SK-N-SH (cell line): ENCODE results near the gene TAS1R1. TPM values are rescaled to one million over a fixed set of nuclear protein-coding genes. Genes with fewer than 3 reads are reported as not detected.

Experiments used
- CTCF ChIA-PET: fragments of 300-600, 350-600 bp; formaldehyde crosslinking; extraction: SDS; loops from one replicate; lab custom pipeline; 2021; lab: Yijun Ruan, JAX
- POLR2A ChIA-PET: fragments of 350-600 bp; sonication (Branson Sonifier 250); formaldehyde crosslinking; extraction: SDS; loops from one replicate; lab custom pipeline; 2020; ENCODE audit warnings: antibody characterized with exemption, inconsistent platforms; lab: Yijun Ruan, JAX
- DNase-seq: peaks from one replicate; pipeline ENCODE4 v3.0.0; 2012
- H2AFZ ChIP-seq: fragments of 200-600 bp; sonication (generic); 2 replicates; pipeline ENCODE4 v1.8.1; 2016; ENCODE audit warnings: antibody characterized with exemption, mild to moderate bottlenecking, low read depth
- H3F3A ChIP-seq: fragments of 200-600 bp; sonication (generic); replicated peaks from 2 replicates; pipeline ENCODE3; 2016; ENCODE audit warnings: antibody characterized with exemption, mild to moderate bottlenecking; ENCODE audit not compliant: insufficient read depth
- H3K27ac ChIP-seq, 2 experiments: fragments of 200-500 bp in 1 of 2; fragments of 200-600 bp in 1 of 2; sonication (Bioruptor generic) in 1 of 2; sonication (generic), shearing (Covaris generic) in 1 of 2; 2 replicates each; pipeline versions ENCODE4 v1.5.1 to v1.6.1; 2014 to 2016; ENCODE audit warnings: low read depth in 2 of 2, inconsistent platforms in 1 of 2, low read length in 1 of 2, mild to moderate bottlenecking in 1 of 2, mixed read lengths in 1 of 2
- H3K27me3 ChIP-seq: fragments of 200-600 bp; sonication (generic), shearing (Covaris generic); 2 replicates; pipeline ENCODE4 v1.6.1; 2016; ENCODE audit warnings: mixed run types; ENCODE audit not compliant: insufficient read depth
- H3K36me3 ChIP-seq, 2 experiments: fragments of 200-500 bp in 1 of 2; fragments of 200-600 bp in 1 of 2; sonication (Bioruptor generic) in 1 of 2; sonication (generic) in 1 of 2; replicated peaks in 1 of 2; 2 replicates each; pipeline versions ENCODE3 to v1.5.1; 2014 to 2016; ENCODE audit warnings: low read length in 1 of 2, mild to moderate bottlenecking in 1 of 2; ENCODE audit not compliant: insufficient read depth in 2 of 2, control insufficient read depth in 1 of 2
- H3K4me1 ChIP-seq, 2 experiments: fragments of 200-500 bp in 1 of 2; fragments of 200-600 bp in 1 of 2; sonication (Bioruptor generic) in 1 of 2; sonication (generic), shearing (Covaris generic) in 1 of 2; 2 replicates each; pipeline versions ENCODE4 v1.5.1 to v1.6.1; 2014 to 2016; ENCODE audit warnings: low read depth in 1 of 2, low read length in 1 of 2, mixed run types in 1 of 2; ENCODE audit not compliant: insufficient read depth in 2 of 2, control insufficient read depth in 1 of 2
- H3K4me2 ChIP-seq: fragments of 200-600 bp; sonication (generic), shearing (Covaris generic); 2 replicates; pipeline ENCODE4 v1.6.1; 2017; ENCODE audit warnings: mixed run types
- H3K4me3 ChIP-seq, 2 experiments: fragments of 200-500 bp in 1 of 2; fragments of 200-600 bp in 1 of 2; sonication (Bioruptor generic) in 1 of 2; sonication (generic), shearing (Covaris generic) in 1 of 2; 2 replicates each; pipeline versions ENCODE4 v1.5.1 to v1.8.1; 2014 to 2016; ENCODE audit warnings: low read depth in 2 of 2, inconsistent platforms in 1 of 2, low read length in 1 of 2, mild to moderate bottlenecking in 1 of 2, mixed read lengths in 1 of 2, moderate library complexity in 1 of 2
- H3K79me2 ChIP-seq: fragments of 200-600 bp; sonication (generic); 2 replicates; pipeline ENCODE4 v1.8.1; 2017; ENCODE audit warnings: mild to moderate bottlenecking; ENCODE audit not compliant: insufficient read depth
- H3K9ac ChIP-seq: fragments of 200-600 bp; sonication (generic); 2 replicates; pipeline ENCODE4 v1.6.1; 2017; ENCODE audit warnings: mixed run types
- H3K9me2 ChIP-seq: fragments of 200-600 bp; sonication (generic); 2 replicates; pipeline ENCODE4 v1.6.1; 2017; ENCODE audit warnings: mixed run types
- H3K9me3 ChIP-seq: fragments of 200-600 bp; sonication (generic); 2 replicates; pipeline ENCODE4 v1.6.1; 2017; ENCODE audit warnings: mixed run types, mild to moderate bottlenecking, moderate library complexity
- H4K20me1 ChIP-seq: fragments of 200-600 bp; sonication (generic); 2 replicates; pipeline ENCODE4 v1.6.1; 2017; ENCODE audit warnings: mild to moderate bottlenecking, mixed run types; ENCODE audit not compliant: insufficient read depth
- EP300 ChIP-seq, 2 experiments: IDR thresholded peaks; 2 replicates each; pipeline versions ENCODE4 v1.4.0 to v1.6.1; 2012; ENCODE audit warnings: borderline replicate concordance in 1 of 2, low read depth in 1 of 2, low read length in 1 of 2
- EZH2phosphoT487 ChIP-seq: fragments of 200-600 bp; sonication (generic); IDR thresholded peaks from 2 replicates; pipeline ENCODE4 v1.6.1; 2017; ENCODE audit warnings: low read depth, mixed run types, mild to moderate bottlenecking, antibody characterized with exemption, moderate library complexity, borderline replicate concordance
- FOXJ3 ChIP-seq: sonication (generic); formaldehyde crosslinking; IDR thresholded peaks from 2 replicates; pipeline ENCODE4 v1.5.1; 2020; ENCODE audit warnings: mild to moderate bottlenecking, missing genetic modification reagents
- GATA2 ChIP-seq: sonication (generic); formaldehyde crosslinking; IDR thresholded peaks from 2 replicates; pipeline ENCODE4 v1.5.0; 2020; ENCODE audit warnings: mild to moderate bottlenecking, missing genetic modification reagents
- MXI1 ChIP-seq: IDR thresholded peaks from 2 replicates; pipeline ENCODE4 v1.6.1; 2012; ENCODE audit warnings: mild to moderate bottlenecking, low read depth, low read length, improper control_type of control experiment
- PBX3 ChIP-seq: IDR thresholded peaks from 2 replicates; pipeline ENCODE4; 2012
- RAD21 ChIP-seq: IDR thresholded peaks from 2 replicates; pipeline ENCODE4 v1.6.1; 2012; ENCODE audit warnings: mild to moderate bottlenecking, low read length
- RCOR1 ChIP-seq: fragments of 150-350 bp; IDR thresholded peaks from 2 replicates; pipeline ENCODE4 v1.6.1; 2017; ENCODE audit warnings: antibody characterized with exemption, low read length
- TCF12 ChIP-seq: IDR thresholded peaks from 2 replicates; pipeline ENCODE4 v1.4.0; 2012
- TEAD4 ChIP-seq: IDR thresholded peaks from 2 replicates; pipeline ENCODE4 v1.4.0; 2012; ENCODE audit warnings: mild to moderate bottlenecking, borderline replicate concordance; ENCODE audit not compliant: insufficient read depth
- YY1 ChIP-seq: IDR thresholded peaks from 2 replicates; pipeline ENCODE4 v1.4.0; 2012; ENCODE audit warnings: low read depth, mild to moderate bottlenecking
- WGBS: methylation state at CpG from one replicate; pipeline ENCODE4 v1.1.6; 2017; ENCODE audit warnings: low lambda C conversion rate; 5-methylcytosine and 5-hydroxymethylcytosine counted together
- polyA plus RNA-seq, 3 experiments: library from polyadenylated mRNA; depleted of rRNA; stranded (reverse); fragments of >200 nt; gene quantifications; 2 replicates each; pipeline ENCODE4 v1.2.3, GENCODE V29; 2012
- TF ChIP-seq, protein P1 (sequence below): IDR thresholded peaks from 2 replicates; pipeline ENCODE4 v1.4.0; 2012; ENCODE audit warnings: low read depth, borderline replicate concordance
- TF ChIP-seq, protein P2 (sequence below): IDR thresholded peaks from 2 replicates; pipeline ENCODE4 v1.4.0; 2012; ENCODE audit warnings: low read depth, borderline replicate concordance

TAS1R1 gene
- polyA plus RNA-seq, 1 of the 3 experiments (the other 2 are of a cell fraction): not detected

GRCh38 chr1:6515771-6516170 is 39.3 kb upstream of the TAS1R1 start:
- Histone ChIP-seq H3K36me3 (no peaks in the 10 kb centered on the region), H3K9me3 (no peaks in the 10 kb centered on the region), H3K4me1 (peaks cover 0 to 65% of the 10 kb centered on the region in 2 experiments; a peak in 3 of 4 replicates), H3K4me3 (no peak overlapping the region), H4K20me1 (no peaks in the 10 kb centered on the region), H3K4me2 (no peak overlapping the region), H3K9me2 (no peaks in the 10 kb centered on the region), H3F3A (peaks cover 10% of the 10 kb centered on the region), H3K27me3 (no peaks in the 10 kb centered on the region)
- 77% methylated on average over 4 of the region's 4 CpGs for WGBS
- DNase-seq: no peak
- POLR2A ChIA-PET: no interaction called here
- no peak for TF ChIP-seq PBX3
- TF ChIP-seq YY1: no peak
- TF ChIP-seq, protein P1, sequence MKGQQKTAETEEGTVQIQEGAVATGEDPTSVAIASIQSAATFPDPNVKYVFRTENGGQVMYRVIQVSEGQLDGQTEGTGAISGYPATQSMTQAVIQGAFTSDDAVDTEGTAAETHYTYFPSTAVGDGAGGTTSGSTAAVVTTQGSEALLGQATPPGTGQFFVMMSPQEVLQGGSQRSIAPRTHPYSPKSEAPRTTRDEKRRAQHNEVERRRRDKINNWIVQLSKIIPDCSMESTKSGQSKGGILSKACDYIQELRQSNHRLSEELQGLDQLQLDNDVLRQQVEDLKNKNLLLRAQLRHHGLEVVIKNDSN: 0 out of 2 replicates have a peak, but pooled peaks have one; percentile 10
- no peak for TF ChIP-seq EZH2phosphoT487
- peak; percentile 13; the same call in 1 of the 2 replicates for TF ChIP-seq TEAD4
- TF ChIP-seq, all 33 proteins: peak for 2
- H3K79me2 ChIP-seq: no peaks in the 10 kb centered on the region
- H3K27ac ChIP-seq: peak overlapping the region; percentile 1 to 31; a peak in 2 of 4 replicates
- no peak overlapping the region for H2AFZ ChIP-seq
- no peak overlapping the region for H3K9ac ChIP-seq
- CTCF ChIA-PET: interaction anchor here (3.8 to 23.4 kb wide), 2 partner anchors 8 to 30 kb away, joined by 14 to 439 read pairs; partner anchors contain the start of gene PLEKHG5

GRCh38 chr1:6517435-6517851 is 37.7 kb upstream of the TAS1R1 start:
- H3K27ac ChIP-seq: peak overlapping the region; percentile 28 to 89; a peak in 3 of 4 replicates
- no peaks in the 10 kb centered on the region for H3K9me3 ChIP-seq
- POLR2A ChIA-PET: interaction anchor here (1.0 kb wide), 2 partner anchors 8 to 10 kb away, joined by 4 to 5 read pairs; no protein-coding TSS in a partner anchor
- TF ChIP-seq EP300 (IDR thresholded peaks at IDR 0.05; ENCODE audit: borderline replicate concordance in 1 of 2, low read depth in 1 of 2, low read length in 1 of 2): peak in 1 of 2 experiments; percentile 88; a peak in 2 of 4 replicates
- peak; percentile 68; the same call in 1 of the 2 replicates for TF ChIP-seq RCOR1
- TF ChIP-seq RAD21: 0 out of 2 replicates have a peak, but pooled peaks have one; percentile 14
- peak; percentile 70; the same call in 1 of the 2 replicates for TF ChIP-seq FOXJ3 (CRISPR knock-in tag)
- peak; percentile 35 for TF ChIP-seq TCF12
- peak; percentile 73; the same call in 1 of the 2 replicates for TF ChIP-seq MXI1
- TF ChIP-seq, protein P2, sequence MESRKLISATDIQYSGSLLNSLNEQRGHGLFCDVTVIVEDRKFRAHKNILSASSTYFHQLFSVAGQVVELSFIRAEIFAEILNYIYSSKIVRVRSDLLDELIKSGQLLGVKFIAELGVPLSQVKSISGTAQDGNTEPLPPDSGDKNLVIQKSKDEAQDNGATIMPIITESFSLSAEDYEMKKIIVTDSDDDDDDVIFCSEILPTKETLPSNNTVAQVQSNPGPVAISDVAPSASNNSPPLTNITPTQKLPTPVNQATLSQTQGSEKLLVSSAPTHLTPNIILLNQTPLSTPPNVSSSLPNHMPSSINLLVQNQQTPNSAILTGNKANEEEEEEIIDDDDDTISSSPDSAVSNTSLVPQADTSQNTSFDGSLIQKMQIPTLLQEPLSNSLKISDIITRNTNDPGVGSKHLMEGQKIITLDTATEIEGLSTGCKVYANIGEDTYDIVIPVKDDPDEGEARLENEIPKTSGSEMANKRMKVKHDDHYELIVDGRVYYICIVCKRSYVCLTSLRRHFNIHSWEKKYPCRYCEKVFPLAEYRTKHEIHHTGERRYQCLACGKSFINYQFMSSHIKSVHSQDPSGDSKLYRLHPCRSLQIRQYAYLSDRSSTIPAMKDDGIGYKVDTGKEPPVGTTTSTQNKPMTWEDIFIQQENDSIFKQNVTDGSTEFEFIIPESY: no peak
- peak; percentile 89 for TF ChIP-seq GATA2
- peak; percentile 35; the same call in 1 of the 2 replicates for TF ChIP-seq PBX3
- TF ChIP-seq, protein P1: no peak
- H3F3A ChIP-seq: peaks cover 18% of the 10 kb centered on the region
- H3K4me1 ChIP-seq: peaks cover 0 to 54% of the 10 kb centered on the region in 2 experiments; a peak in 3 of 4 replicates
- H3K9me2 ChIP-seq: no peaks in the 10 kb centered on the region
- CTCF ChIA-PET: interaction anchor here (0.6 to 23.4 kb wide), 7 partner anchors 10 to 184 kb away, joined by 3 to 439 read pairs (median 3); partner anchors contain the start of genes DNAJC11, NOL9 and PLEKHG5
- no peak overlapping the region for H3K4me3 ChIP-seq
- H3K4me2 ChIP-seq: peak overlapping the region; percentile 11; the same call in 1 of the 2 replicates
- no peaks in the 10 kb centered on the region for H3K27me3 ChIP-seq
- peak; percentile 77 for DNase-seq
- H4K20me1 ChIP-seq: no peaks in the 10 kb centered on the region
- H3K79me2 ChIP-seq: no peaks in the 10 kb centered on the region
- H3K9ac ChIP-seq: no peak overlapping the region
- H2AFZ ChIP-seq: peak overlapping the region; percentile 46; the same call in 1 of the 2 replicates
- 32% methylated on average over 7 of the region's 8 CpGs for WGBS
- no peaks in the 10 kb centered on the region for H3K36me3 ChIP-seq
